Amygdala (tissue), 56 donors: ENCODE measurements around the gene ABHD17A.
A peak's percentile ranks its signal among the peaks of the same experiment; 100 is the strongest.

Experiments
- DNase-seq, 56 donors: peaks; one replicate each; lab custom pipeline; 2025; lab: John Stamatoyannopoulos, UW

ABHD17A gene

DNA sequence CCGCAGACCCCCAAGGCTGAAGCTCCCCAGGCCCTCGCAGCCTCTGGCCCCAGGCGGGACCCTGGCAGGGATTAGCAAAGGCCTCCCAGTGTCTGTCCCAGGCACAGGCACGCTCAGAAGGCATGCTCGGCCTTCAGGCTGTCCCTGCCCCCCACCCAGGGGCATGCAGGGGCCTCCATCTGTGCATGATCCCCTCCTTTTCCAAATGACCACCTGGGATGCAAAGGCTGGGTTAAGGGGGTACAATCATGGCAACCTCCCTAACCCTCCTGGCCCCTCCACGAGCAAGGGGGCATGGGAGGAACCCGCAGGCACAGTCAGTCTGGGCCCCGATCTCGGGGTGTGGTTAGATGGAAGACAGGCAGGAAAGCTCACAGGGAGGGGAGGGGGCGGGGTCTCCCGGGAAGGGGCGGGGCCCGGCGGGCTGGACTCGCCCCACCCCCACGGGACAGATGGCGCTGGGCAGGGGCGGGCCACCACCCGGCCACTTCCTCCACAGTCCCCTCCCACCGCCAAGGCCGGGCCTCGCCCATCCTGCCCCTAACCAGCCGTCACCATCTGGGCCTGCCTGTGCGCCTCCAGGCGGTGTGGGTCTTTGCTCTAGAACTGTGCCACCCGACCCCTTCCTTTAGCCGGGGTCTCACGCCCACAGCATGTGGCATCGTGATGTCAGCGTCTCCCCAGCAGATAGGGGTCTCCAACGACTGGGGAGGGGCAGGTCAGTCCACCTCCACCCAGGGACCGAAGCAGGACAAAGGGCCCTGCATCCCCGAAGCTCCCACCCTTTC is 30.1 kb downstream of the ABHD17A start:
- DNase-seq: peak in 47 of 56 donors; percentile 4 to 79 (median 54)

DNA sequence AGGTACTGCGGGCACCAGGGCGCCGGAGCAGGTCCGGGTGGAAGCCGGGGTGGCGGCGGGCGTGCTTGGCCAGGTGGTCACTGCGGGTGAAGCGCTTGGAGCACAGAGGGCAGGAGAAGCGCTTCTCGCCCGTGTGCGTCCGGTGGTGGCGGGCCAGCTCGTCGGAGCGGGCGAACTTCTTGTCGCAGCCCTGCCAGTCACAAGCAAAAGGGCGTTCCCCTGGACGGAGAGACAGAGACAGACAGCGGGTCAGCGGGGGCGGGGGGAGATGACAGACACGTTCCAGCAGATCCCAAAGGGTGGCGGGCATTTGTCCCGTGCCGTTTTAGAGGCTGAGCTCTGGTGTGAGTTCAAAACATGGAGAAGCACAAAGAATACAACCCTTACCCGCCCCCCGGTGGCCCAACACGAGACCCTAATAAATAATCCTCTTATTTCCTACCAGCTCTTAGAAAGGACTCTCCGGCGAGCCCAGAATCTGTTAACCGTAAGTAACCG is 30.7 kb downstream of the ABHD17A start:
- no peak for DNase-seq

DNA sequence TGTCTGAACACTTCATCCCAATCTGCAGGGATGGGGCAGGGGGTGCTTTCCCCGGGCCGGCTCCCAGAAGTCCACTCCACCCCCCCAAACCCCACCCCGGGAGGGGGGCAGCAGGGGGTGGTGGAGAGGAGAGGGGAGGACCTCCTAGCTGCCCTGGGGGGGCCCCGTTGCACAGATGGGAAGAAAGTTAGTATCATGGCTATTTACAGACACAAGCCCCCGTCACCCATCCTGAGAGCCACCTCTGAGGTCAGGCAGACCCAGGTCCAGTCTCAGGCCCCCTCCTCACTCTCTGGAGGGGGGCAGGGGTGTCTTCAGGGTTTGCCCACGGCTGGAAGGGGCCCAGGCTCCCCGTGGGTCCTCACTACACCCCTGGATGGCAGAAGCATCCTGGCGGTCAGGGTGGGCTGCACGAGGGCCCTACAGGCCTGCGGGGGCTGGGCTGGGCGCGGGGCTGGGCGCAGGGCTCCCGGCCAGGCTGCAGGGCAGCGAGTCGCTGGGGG is 31.2 kb downstream of the ABHD17A start:
- DNase-seq: no peak

DNA sequence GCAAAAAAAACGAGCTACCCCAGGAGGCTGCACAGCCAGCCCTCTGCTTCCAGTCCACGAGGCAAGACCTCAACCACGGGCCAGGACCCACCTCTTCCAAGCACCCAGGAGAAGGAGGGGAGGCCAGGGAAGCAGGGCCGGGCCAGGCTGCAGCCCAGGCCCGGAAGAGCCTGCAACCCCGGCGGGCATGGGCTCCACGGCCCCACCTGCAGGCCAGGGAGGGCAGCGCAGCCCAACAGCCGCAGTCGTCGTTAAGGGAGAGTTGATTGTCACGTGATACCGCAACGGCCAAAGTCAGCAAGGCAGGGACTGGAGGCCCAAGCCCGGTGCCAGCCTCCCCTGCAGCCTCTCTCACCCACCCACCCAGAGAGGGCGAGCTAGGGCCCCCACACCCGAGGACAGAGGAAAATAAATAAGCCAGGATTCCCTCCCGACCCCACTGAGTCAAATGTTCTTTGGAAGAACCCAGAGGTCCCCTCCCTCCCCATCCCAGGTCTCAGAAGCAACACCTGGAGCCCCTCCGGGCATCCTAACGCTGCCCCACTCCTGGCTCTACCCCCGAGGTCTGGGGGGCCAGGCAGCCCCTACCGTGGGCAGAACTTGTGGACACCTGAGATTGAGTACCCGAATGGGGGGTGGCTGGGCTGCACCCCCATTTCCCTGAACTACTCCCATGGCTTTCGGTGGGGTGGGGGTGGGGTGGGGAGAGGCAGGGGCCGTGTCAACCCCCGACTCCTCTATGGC is 31.8 kb downstream of the ABHD17A start:
- peak in 37 of 56 donors; percentile 5 to 71 (median 31) for DNase-seq

DNA sequence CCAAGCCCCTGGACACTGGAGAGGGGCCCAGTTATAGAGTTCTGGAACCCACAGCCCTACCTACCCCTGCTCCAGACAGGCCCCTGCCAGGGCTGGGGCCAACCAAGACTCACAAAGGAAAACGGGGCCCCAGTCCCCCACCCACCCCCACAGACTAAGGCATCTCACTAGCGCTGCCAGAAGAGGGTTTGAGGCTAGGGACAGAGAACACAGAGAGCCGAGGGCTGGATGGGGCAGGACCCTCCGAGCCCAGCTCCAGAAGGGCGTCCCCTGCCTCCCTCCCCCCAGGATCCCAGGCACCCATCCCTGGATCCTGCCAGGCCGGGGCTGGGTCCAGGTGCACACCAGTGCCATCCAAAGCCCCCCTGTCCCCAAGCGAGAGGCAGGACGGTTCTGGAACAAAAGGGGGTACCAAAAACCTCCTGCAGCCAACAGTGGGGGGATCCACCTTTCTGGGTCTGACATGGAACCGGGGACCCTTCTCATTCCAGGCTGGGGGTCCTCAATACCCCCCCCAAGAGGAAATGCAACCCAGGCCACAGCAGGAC is 32.6 kb downstream of the ABHD17A start:
- no peak for DNase-seq

DNA sequence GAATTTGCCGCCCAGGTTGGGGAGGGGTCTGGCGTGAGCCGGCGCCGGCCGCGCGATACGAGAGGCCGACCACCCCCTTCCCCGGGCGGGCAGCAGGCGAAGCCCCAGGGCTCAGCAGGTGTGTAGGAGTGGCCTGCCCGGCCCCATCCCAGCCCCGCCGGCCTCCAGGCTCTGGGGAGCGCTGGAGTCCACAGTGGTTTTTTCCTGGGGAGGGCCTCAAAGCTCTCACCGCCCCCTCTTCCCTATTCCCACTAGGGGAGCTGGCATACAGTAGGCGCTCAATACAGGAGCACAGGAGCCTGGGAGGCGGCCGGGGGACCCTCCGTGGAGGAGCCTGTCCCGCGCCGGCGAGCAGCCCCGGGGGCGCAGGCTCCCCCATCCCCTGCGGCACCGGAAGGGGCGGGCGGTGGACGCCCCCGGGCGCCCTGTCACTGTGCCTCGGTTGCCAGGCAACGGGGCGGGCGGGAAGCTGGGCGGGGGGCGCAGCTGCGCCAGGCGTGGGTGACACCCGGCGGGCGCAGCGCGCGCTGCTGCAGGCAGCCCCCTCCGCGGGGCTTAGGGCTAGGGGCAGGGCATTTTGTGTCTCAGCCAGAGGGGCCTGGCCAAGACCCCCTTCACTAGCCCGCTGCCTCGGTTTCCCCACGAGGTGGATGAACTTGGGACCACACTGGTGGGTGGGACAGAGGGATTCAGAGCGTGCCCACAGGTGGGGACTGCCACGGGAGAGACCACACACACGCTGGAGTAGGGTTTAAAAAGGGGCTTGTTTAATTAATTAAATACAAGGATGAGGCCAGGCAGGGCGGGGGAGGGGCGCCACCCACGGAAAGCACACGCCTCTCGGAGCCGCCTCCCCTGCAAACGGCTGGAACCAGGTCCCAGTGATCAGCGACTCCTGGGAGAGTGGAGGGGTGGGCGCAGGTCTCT is 33.4 kb downstream of the ABHD17A start:
- DNase-seq: peak in 22 of 56 donors; percentile 13 to 52 (median 36)

DNA sequence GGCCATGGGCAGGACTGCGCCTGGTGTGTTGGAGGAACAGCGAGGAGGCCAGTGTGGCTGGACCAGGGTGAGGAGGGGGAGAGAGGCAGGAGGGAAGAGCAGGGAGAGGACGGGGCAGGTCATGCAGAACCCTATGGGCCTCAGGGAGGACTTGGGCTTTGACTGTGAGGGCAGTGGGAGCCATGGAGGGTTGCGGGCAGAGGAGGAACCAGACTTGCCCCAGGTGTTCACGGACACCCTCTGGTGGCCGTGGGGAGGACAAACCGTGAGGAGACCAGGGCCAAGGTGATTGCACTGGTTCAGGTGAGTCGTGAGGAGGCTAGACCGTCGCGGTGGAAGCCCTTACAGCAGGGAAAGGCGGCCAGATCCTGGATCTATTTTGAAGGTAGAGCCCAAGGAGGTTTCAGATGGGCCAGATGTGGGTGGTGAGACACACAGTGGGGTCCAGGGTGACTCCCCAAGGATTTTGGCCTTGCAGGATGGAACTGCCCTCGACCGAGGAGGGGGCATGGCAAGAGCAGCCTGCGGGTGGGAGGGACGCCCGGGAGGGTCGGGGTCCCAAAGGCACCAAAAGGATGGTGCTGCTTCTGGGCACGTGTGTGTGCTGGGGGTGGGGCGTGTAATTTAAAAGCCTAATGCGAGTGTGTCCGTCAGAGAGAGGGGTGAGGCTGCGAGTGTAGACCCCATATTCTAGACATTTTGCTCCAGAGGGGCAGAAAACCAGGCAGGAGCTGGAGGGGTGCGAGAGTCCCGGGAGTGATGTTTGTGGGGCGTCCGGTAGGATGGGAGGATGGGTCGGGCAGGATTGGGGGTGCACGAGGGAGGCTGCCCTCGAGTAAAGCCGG is 34.3 kb downstream of the ABHD17A start:
- DNase-seq: no peak

DNA sequence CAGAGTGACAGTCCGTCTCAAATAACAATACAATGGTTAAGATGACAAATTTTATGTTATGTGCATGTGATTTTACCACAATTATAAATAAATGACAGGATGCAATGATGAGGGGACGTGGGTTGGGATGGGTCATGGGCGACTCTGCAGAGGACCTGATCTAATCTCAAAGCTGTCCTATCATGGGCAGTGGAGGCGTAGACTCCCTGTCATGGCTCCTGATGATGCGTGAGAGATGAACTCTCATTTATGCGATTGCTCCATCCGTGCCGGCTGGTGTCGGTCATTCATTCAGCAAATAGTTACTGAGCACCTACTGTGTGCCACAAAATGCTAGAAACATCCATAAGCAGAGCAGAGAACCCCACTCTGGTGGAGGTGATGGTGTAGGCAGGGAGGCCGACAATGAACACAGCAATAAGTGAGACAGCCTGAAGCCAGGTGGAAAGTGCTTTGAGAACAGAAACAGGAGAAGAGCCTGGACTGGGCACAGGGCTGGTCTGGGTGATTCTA is 35.4 kb downstream of the ABHD17A start:
- no peak for DNase-seq

DNA sequence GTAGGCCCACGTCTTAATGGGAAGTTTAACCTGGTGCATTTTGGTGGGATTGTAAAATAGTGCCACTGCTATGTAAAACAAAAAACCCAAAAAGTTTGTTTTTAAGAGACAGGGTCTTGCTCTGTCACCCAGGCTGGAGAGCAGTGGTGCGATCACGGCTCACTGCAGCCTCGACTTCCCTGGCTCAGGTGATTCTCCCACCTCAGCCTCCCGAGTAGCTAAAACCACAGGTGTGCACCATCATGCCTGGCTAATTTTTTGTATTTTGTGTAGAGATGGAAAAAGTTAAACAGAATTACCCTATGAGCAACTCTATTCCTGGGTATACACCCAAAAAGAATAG is 36.2 kb downstream of the ABHD17A start:
- no peak for DNase-seq

DNA sequence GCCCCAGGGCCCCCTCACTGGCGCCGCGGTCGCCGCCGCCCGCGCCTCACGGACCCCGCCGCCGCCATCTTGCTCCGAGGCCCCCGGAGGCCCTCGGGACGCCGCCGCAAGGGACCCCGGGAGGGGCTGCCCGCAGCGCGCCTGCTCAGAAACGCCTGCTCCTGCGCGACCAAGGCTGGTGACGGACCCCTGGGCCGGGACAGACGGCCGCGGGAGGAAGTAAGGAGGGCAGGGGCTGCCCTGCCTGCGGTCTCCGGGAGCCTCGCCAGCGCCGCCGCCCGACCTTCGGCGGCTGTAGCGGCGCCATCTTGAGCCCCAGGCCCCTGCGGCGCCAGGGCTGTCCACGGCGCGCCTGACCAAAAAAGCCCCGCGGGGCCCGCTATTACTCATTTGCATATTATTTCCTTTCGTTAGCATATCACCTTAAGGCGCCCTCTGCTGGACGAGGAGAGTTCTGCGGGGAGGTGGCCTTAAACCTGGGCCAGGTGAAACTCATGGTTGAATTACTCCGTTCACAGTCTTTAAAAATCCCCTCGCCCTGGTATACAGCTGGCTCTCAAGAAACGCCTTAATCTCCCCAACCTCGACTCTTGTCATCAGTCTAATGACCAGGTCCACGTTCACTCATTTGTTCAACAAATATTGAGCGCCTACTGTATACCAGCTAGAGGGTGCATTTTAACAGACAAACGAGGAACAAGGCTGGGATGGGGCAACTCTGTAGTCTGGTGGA is 36.7 kb downstream of the ABHD17A start, which contains the start of gene REXO1:
Gene REXO1, minus strand, starts transcription at position 85 of the 733 bp plus-strand sequence. CDS start 125 bp downstream, outside the sequence.
- peak; percentile 26 to 98 (median 86) for DNase-seq

DNA sequence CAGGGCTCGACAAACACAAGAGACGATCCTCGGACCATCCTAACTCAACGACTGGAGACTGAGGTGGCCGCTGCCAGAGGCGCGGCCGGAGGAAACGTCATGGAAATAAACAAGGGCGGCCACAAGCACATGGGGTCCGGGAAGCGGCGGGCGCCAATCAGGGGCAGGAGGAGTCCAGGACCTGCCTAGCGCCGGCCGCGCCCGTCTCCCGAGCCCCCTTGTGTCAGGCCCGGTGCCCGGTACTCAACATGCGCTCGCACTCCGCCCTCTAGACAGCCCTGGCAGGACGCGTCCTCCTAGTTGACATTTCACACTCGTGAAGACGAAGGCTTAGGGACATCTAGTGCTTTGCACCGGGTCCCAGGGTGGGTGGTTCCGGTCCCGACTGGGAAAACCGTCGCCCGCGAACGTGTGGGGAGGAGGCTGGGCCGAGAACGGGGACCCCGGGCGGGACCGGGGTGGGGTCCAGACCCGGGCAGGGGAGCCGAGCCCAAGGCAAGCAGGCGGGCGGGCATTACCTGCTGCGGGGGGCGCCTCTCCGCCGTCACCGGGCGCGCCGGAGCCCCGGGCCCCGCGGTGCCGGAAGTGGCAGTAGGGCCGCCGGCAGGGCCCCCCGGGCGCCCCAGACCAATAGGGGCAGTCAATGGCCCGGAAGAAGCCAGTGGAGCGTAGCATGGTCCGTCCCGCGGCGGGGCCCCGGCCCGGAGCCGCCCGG is 37.5 kb downstream of the ABHD17A start:
- DNase-seq: peak in 4 of 56 donors; percentile 32 to 60 (median 40)

DNA sequence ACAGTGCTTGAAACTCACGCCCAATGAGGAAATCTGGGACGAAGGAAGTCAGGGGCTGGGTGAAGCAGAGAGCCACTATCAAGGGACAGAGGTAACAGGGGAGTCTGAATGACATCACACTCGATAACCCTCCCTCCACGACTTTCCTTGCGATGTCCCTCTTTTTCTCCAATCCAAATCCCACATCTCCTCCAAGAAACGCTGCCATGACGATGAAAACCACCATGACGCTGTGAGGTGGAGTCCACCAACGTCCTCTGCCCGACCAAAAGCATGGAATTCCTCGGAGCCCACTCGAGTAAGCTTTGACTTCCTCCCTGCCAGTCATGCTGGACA is 38.0 kb downstream of the ABHD17A start:
- DNase-seq: no peak

DNA sequence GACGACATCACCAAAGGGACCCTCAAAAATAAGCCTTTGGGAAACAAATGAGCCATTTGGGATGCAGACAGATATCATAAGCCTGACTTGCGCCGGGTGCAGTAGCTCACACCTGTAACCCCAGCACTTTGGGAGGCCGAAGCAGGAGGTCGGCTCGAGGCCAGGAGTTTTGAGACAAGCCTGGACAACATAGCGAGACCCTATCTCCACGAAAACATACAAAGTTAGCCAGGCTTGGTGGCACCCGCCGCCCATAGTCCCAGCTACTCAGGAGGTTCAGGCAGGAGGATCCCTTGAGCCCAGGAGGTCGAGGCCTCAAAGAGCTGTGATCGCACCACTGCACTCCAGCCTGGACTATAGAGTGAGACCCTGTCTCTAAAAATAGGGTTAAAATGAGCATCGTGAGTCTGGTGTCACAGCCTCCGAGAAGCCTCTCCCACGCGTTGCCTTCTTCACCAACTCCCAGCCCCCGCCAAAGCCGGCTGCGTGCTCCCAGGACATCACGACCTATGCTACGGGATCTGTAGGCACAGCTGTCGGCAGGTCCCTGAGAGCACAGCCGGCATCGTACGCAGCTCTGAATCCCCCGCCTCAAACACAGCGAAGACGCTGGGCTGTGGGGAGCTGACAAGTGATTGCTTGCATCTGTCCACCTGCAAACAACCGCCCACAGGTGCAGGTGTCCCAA is 38.6 kb downstream of the ABHD17A start:
- no peak for DNase-seq

DNA sequence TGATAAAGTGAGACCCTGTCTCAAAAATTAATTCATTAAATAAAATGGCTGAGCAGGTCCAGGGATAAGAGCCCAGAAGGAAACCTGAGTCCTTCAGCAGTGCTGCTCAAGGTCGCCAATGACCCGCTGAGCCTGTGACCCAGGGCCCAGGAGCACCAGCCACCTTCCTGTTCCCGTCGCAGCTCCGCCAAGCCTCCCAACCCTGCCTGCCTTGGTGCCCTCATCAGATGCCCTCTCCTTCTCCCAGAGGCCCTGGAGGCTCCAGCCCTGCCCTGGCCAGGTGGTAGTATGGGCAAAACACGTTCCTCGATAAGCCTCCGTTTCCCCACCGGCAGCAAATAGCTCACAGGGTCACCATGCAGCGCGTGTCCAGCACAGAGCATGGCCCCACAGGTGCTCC is 39.7 kb downstream of the ABHD17A start:
- no peak for DNase-seq

DNA sequence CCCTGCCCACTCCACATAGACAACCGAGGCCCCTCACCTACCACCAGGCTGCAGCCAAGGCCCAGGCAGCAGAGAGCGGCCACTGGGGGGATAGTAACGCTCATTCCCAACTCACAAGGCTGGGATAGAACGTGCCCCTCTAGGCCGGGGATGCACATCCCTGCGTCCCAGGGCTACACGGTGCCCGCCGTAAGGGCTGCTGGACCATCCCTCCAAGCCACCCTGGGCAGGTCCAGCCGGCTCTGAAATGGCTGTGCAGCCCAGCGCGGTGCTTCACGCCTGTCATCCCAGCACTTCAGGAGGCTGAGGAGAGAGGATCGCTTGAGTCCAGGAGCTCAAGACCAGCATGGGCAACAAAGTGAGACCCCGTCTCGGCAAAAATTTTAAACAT is 40.2 kb downstream of the ABHD17A start:
- no peak for DNase-seq

DNA sequence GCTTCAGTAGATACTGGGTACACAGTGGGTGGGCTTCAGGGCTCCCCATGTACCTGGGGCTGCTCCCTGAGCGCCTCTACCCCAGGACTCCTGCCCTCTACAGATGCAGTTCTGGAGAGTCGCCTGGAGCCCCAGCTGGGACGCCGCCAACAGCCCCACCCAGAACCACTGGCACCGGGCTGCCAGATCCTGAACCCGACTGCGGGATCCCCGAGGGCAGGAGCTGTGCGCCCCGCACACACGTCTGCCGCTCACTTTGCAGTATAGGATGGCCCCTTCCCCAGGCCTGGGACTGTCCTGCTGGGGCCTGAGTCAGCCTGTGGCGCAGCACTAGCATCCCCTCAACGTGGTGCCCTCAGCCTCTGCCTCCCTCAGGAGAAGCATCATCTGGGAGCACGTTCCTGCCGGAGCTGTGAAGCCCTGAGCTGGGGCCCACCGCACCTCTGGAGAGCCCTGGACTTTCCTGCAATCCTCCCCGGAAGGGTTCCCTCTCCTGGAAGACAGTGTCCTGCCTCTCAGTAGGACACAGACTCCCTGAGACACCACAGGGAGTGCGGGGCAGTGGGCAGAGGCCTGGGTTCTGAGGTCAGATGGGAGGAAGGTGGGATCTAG is 40.7 kb downstream of the ABHD17A start:
- no peak for DNase-seq
